Lower leg skin (tissue), 3 donors: ENCODE data around the gene RBM4B.

Source experiments
- CTCF ChIP-seq, 3 donors: fragments of 450-650 bp; IDR thresholded peaks; one replicate each; pipeline ENCODE4 v1.5.1; 2016; ENCODE audit warnings: antibody characterized with exemption in 3 of 3, mild to moderate bottlenecking in 3 of 3, moderate library complexity in 2 of 3
- POLR2A ChIP-seq, 2 donors: fragments of 450-650 bp; IDR thresholded peaks; one replicate each; pipeline ENCODE4 v1.6.1; 2016 to 2017; ENCODE audit warnings: antibody characterized with exemption in 2 of 2, mild to moderate bottlenecking in 1 of 2, moderate library complexity in 1 of 2

GRCh38 chr11:66619080-66619554 is 58.6 kb downstream of the RBM4B start:
- TF ChIP-seq CTCF (IDR thresholded peaks at IDR 0.05) (no peak), POLR2A (IDR thresholded peaks at IDR 0.05) (no peak)
